Measurements from ENCODE around the gene KCNAB2.

- TF ChIP-seq CTCF (conservative IDR thresholded peaks at IDR 0.05; ENCODE audit: low read depth, low read length) (no peak), EZH2 (IDR thresholded peaks at IDR 0.05; ENCODE audit: low read length, unreplicated experiment) (no peak), EZH2phosphoT487 (IDR thresholded peaks at IDR 0.05; ENCODE audit: borderline replicate concordance, low read length) (no peak)
These were observed 31.3 kb upstream of the KCNAB2 start for GRCh38 chr1:6014130-6014999.
